SIG-M5 (cell line): ENCODE results near the gene WWOX.

Experiments used
- DNase-seq: peaks from one replicate; lab custom pipeline; 2025; lab: John Stamatoyannopoulos, UW

The WWOX gene

DNA sequence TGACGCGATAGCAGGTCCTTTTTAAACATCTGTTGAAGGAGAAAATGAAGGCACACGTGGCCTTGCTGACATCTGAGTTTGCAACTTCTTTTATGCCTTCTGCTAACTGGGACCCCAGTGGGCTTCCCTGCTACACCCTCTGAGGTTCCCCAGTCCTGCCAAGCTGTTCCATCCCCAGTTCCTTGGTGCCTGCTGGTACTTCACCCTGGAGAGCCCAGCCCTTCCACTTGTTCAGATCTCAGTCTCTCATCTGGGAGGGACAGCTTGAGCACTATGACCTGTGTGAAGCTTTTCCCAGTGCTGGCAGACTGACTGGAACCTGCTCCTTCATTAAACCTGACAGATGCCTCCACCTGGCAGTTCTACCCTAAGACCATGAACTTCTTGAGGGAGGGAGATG, 95.5 kb downstream of the WWOX start:
- no peak for DNase-seq

GRCh38 chr16:78195797-78196196, 96.3 kb downstream of the WWOX start:
- DNase-seq: no peak

DNA sequence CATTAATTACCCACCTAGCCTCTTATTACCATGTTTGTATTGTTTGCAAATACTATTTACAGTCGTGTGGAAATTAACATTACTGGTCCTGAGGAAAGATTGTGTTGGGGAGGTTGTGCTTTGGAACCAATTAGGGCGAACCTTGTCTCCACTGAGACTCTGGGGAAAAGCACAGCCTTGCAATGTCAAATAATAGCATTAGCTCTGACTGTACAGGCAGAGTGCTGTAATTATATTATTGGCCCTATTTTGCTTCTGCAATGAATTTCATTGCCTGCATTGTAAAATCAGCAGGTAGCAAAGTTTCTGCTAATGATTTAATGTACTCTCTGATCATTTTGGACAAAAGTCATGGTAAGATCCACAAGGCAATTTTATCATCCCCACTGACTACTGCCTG, 97.0 kb downstream of the WWOX start:
- DNase-seq: no peak

DNA sequence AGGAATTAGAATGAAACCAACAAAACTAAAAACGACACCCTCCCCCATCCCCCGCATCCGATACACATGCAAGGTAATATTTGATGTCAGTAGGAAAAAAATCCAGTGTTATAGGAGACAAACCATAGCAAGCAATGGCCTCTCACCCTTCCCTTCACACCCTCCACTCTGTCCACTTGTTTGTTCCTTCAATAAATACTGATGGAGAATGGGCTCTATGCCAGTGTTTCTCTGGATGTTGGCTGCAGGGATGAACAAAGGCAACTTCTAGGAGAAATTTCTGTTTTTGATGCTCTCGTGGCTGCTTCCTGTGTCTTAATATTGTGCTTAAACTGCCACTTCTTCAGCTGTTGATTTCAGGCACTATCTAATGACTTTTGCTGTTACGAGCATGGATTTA, 98.8 kb downstream of the WWOX start:
- DNase-seq: no peak

GRCh38 chr16:78199325-78200022, 100.0 kb downstream of the WWOX start:
- no peak for DNase-seq

GRCh38 chr16:78200023-78200389, 100.6 kb downstream of the WWOX start:
- no peak for DNase-seq

DNA sequence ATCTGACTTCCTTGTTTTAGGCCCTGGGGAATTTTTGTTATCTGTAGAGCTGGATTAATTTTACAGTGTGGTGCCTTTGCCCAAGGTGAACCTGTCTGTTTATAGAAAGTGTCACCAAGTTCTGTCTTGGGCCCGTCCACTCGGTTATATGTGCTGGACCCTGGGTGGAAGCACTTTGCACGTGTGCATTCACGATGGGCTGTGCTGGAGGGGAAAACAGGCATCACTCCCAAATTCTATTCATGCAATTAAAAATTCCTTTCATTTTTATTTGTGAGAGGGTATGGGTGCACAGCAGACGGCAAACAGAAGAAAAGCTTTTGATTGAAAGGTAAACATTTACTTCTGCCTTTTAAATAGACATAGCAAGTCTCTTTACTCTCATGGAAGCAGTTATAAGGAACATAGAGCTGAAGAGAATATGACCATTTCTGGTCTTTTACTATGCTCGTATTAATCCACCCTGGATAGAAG, 101.2 kb downstream of the WWOX start:
- no peak for DNase-seq

GRCh38 chr16:78205506-78205905, 106.1 kb downstream of the WWOX start:
- no peak for DNase-seq

GRCh38 chr16:78206623-78207223, 107.3 kb downstream of the WWOX start:
- no peak for DNase-seq

GRCh38 chr16:78209951-78210661, 110.7 kb downstream of the WWOX start:
- no peak for DNase-seq

DNA sequence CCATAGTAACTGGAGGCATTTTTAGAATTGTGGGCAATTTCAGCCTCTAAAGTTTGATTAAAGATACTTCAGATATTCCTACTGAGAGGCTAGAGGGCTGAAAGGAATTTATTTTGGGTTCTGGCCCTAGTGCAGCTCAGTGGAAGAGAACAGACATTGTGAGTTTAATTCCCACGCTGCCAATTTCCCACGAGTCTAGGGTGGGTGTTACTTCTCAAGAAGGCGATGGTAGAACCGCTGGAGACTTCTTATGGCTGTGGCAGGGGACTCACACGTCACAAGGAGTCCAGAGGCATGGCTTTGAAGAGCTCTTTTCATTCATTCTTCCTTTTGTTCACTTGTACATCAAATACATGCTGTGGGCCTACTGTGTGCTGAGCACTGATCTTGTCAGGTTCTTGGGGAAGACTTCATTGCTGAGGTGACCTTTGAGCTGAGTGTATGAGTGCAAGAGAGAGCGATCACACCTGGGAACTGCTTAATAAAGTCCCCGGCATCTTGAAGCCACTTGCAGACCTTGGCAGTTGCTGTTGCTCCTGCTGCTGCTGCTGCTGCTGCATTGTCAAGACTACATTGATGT, 111.7 kb downstream of the WWOX start:
- no peak for DNase-seq

- no peak for DNase-seq
These were observed 112.5 kb downstream of the WWOX start for GRCh38 chr16:78211946-78212345.

GRCh38 chr16:78212674-78213073, 113.2 kb downstream of the WWOX start:
- DNase-seq: no peak

DNA sequence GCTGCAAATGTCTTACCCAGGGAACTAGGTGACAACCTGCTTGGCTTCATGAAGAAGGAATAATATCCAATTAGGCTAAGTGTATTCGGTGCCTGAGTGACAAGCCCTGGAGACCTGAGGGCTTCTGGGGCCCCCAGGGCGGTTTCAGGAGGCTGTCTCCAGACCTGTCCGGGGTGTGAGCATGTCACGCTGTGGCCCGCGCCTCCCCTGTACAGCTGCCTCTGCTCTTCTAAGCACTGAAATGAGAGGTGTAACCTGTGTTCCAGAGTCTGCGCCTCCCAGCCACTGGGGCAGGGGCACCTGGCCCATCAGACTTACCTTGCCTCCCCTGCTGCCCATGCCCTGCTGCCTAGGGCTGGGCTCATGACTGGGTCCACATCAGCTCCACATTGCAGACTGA, 114.3 kb downstream of the WWOX start:
- no peak for DNase-seq

DNA sequence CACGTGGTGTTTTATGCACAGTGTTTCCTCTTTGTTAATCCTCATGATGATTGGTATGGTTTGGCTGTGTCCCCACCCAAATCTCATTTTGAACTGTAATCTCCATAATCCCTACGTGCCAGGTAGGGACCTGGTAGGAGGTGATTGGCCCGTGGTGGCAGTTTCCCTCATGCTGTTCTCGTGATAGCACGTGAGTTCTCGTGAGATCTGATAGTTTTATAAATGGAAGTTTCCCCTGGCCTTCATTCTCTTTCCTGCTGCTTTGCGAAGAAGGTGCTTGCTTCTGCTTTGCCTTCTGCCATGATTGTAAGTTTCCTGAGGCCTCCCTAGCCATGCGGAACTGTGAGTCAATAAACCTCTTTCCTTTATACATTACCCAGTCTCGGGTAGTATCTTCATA, 115.8 kb downstream of the WWOX start:
- DNase-seq: no peak

DNA sequence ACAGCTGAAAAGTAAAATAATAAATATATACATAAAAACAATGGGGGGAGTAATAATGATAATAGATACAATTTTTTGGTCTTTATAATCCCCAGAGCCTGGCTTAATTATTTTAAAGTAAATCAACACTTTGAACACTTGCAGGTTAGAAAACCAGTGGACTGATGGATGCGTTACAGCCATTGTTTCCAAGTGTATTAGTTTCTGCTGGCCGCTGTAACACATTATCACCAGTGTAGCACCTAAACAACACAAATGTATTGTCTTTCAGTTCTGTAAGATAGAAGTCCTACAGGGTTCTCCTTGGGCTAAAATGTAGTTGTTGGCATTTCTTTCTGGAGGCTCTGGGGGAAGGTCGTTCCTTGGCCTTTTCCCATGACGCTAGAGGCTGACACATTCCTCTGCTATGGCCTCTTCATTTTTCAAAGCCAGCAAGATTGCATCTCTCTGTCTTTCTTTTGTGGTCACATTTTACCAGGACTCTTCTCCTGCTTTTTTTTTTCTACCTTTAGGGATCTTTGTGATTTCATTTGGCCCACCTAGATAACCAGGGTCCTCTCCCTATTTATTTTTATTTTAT, 116.8 kb downstream of the WWOX start:
- no peak for DNase-seq

DNA sequence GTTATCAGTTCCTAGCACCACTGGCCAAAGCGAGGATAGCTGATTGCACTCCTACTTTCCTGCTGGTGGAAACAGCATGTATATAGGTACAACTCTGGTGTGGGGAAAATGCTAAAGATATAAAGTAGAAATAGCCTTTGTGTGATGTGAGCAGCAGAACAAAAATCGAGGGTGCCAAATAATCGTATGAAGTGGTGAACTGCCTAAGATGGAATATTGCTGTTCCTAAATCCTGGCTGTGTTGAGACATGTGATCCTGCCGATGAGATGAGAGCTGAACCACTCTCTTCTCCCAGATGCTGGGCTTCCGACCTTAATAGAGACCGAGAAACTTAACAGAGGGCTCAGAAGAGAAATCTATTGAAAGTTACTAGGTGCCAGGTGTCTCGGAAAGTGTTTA, 117.8 kb downstream of the WWOX start:
- no peak for DNase-seq

DNA sequence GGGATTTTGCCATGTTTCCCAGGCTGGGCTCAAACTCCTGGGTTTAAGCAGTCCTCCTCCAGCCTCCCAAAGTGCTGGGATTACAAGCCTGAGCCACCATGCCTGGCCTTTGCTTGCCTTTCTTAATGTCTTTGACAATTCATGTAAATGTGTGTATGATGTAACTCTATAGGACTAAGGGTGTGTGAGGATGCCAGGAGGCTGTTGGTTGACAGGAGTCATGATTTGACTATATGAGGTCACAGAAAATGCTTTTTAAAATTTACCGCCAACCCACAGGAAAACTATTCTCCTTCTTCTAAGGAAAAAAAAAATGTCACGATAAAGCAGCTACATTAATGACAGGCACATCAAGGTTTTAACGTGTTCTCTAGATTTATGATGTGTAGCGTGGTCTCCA, 118.8 kb downstream of the WWOX start:
- no peak for DNase-seq

DNA sequence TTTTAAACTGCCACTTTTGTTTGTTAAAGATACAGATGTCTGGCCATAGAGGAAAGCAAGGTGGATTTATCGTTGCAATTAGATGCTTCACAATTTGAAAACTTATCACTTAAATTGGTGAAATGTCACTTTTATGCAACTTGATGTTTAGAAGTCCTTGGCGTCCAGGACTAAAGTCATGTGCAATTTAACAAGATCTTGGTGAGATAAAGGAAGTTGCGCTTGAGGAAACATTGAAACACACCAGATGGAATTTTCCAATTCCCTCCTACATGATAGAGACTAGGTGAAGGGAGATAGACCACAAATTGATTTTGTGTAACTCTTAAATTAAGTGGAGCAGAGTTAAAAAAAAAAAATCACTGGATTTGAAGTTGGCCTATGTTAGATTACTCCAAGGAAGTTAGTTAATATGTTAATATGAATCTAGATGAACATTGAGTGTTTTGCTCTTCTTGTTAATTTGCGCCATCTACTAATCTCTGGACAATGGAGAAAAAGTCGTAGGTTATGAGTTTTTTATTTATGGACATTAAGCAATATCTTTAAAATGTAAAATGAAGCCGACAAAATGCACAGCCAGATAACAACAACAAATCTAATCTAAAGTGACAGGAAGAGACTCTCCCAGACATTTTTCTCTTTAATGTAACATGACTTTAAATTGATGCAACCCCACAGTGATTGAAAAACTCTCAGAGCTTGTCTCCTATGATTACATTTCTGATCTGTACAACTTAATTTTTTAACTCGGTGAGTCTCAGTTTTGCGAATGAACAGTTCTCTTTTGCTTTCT, 119.6 kb downstream of the WWOX start:
- no peak for DNase-seq

GRCh38 chr16:78220571-78220970, 121.1 kb downstream of the WWOX start:
- DNase-seq: no peak

GRCh38 chr16:78221892-78222291, 122.4 kb downstream of the WWOX start:
- no peak for DNase-seq

DNA sequence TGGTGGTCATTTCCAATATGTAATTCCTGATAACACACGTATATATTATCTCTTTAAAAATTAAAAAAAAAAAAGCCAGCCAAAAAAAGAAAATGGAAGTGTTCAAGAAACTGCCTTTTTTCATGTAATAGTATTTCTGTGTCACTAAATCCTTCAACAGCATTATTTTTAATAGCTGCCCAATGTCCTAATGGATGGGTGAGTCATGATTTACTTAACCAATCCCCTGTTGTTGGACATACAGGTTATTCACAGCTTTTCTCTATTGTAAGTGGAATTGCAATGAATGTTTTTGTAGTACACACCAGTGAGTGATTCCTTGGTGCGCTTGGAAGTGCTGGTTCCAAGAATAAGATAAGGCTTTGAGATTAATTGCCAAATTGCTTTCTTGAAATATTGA, 124.9 kb downstream of the WWOX start:
- DNase-seq: no peak
